ENCODE results near the gene ZNF135. TPM values are rescaled to one million over a fixed set of nuclear protein-coding genes. Genes with fewer than 3 reads are reported as not detected.

ZNF135 gene
- total and polyA plus RNA-seq, 4 donors, result 0.31 to 1.5 (median 0.42) TPM

- H3K9ac ChIP-seq (ENCODE audit: low read depth in 1 of 2, low read length in 2 of 2), result no peak overlapping the region
- no peaks in the 10 kb centered on the region for H3K36me3 ChIP-seq (ENCODE audit: control insufficient read depth in 4 of 4, insufficient read depth in 3 of 4, low read depth in 1 of 4, low read length in 3 of 4)
- TF ChIP-seq NR2F2 (IDR thresholded peaks at IDR 0.05), result no peak
- no peak for TF ChIP-seq TAF1 (conservative IDR thresholded peaks at IDR 0.05)
- TF ChIP-seq, protein P1, sequence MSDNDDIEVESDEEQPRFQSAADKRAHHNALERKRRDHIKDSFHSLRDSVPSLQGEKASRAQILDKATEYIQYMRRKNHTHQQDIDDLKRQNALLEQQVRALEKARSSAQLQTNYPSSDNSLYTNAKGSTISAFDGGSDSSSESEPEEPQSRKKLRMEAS (IDR thresholded peaks at IDR 0.05), result no peak
- no peak for TF ChIP-seq ATF3 (IDR thresholded peaks at IDR 0.05)
- TF ChIP-seq HNF4G (IDR thresholded peaks at IDR 0.05), result no peak
- no peak for TF ChIP-seq RAD21 (IDR thresholded peaks at IDR 0.05)
- TF ChIP-seq EGR1 (IDR thresholded peaks at IDR 0.05; ENCODE audit: low read depth in 2 of 2), result no peak
- no peak for TF ChIP-seq JUND (IDR thresholded peaks at IDR 0.05)
- TF ChIP-seq RXRA (IDR thresholded peaks at IDR 0.05), result no peak
- DNase-seq (ENCODE audit: low spot score), result no peak
- H3K4me1 ChIP-seq (ENCODE audit: control insufficient read depth in 4 of 4, insufficient read depth in 4 of 4, low read length in 3 of 4), result no peaks in the 10 kb centered on the region
- no peaks in the 10 kb centered on the region for H3K27me3 ChIP-seq (ENCODE audit: control insufficient read depth in 4 of 4, insufficient read depth in 4 of 4, low read length in 3 of 4)
- peak overlapping the region in 1 of 3 donors; percentile 20 for H3K4me3 ChIP-seq (ENCODE audit: low read depth in 1 of 3, low read length in 3 of 3)
- H3K27ac ChIP-seq (ENCODE audit: low read depth in 1 of 2, low read length in 2 of 2), result no peak overlapping the region
- peaks cover 33 to 61% (median 54%) of the 10 kb centered on the region in 4 donors for H3K9me3 ChIP-seq (ENCODE audit: control insufficient read depth in 4 of 4, low read length in 3 of 4)
- WGBS, result 47% methylated on average over 44 of the region's 44 CpGs
Measured at GRCh38 chr19:58037927-58038687, 21.0 kb upstream of the ZNF135 start.

- Histone ChIP-seq H3K27ac (ENCODE audit: low read depth in 1 of 2, low read length in 2 of 2) (no peak overlapping the region), H3K36me3 (ENCODE audit: control insufficient read depth in 4 of 4, insufficient read depth in 3 of 4, low read depth in 1 of 4, low read length in 3 of 4) (no peaks in the 10 kb centered on the region), H3K4me1 (ENCODE audit: control insufficient read depth in 4 of 4, insufficient read depth in 4 of 4, low read length in 3 of 4) (no peaks in the 10 kb centered on the region), H3K9ac (ENCODE audit: low read depth in 1 of 2, low read length in 2 of 2) (no peak overlapping the region), H3K4me3 (ENCODE audit: low read depth in 1 of 3, low read length in 3 of 3) (peak overlapping the region in 2 of 3 donors; percentile 36 to 41), H3K27me3 (ENCODE audit: control insufficient read depth in 4 of 4, insufficient read depth in 4 of 4, low read length in 3 of 4) (no peaks in the 10 kb centered on the region), H3K9me3 (ENCODE audit: control insufficient read depth in 4 of 4, low read length in 3 of 4) (peaks cover 36 to 60% (median 58%) of the 10 kb centered on the region in 4 donors)
- no peak for DNase-seq (ENCODE audit: low spot score)
- no peak for TF ChIP-seq TAF1 (conservative IDR thresholded peaks at IDR 0.05)
- no peak for TF ChIP-seq GABPA (IDR thresholded peaks at IDR 0.05 in 1 of 2, conservative IDR thresholded peaks at IDR 0.05 in 1 of 2)
- no peak for TF ChIP-seq EGR1 (IDR thresholded peaks at IDR 0.05; ENCODE audit: low read depth in 2 of 2)
- TF ChIP-seq, protein P2, sequence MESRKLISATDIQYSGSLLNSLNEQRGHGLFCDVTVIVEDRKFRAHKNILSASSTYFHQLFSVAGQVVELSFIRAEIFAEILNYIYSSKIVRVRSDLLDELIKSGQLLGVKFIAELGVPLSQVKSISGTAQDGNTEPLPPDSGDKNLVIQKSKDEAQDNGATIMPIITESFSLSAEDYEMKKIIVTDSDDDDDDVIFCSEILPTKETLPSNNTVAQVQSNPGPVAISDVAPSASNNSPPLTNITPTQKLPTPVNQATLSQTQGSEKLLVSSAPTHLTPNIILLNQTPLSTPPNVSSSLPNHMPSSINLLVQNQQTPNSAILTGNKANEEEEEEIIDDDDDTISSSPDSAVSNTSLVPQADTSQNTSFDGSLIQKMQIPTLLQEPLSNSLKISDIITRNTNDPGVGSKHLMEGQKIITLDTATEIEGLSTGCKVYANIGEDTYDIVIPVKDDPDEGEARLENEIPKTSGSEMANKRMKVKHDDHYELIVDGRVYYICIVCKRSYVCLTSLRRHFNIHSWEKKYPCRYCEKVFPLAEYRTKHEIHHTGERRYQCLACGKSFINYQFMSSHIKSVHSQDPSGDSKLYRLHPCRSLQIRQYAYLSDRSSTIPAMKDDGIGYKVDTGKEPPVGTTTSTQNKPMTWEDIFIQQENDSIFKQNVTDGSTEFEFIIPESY (IDR thresholded peaks at IDR 0.05), result no peak
- 19% methylated on average over 8 of the region's 8 CpGs for WGBS
Measured at GRCh38 chr19:58038688-58039204, 20.3 kb upstream of the ZNF135 start.

- no peak for TF ChIP-seq RXRA (IDR thresholded peaks at IDR 0.05)
- TF ChIP-seq, protein P1 (IDR thresholded peaks at IDR 0.05), result no peak
- TF ChIP-seq GABPA (IDR thresholded peaks at IDR 0.05 in 1 of 2, conservative IDR thresholded peaks at IDR 0.05 in 1 of 2), result no peak
- no peak for TF ChIP-seq HNF4A (conservative IDR thresholded peaks at IDR 0.05)
- no peak for TF ChIP-seq FOXA1 (IDR thresholded peaks at IDR 0.05)
Measured at GRCh38 chr19:58040751-58041525, 18.1 kb upstream of the ZNF135 start.

More at GRCh38 chr19:58040751-58041525, 18.1 kb upstream of the ZNF135 start:
- Histone ChIP-seq H3K4me3 (ENCODE audit: low read depth in 1 of 3, low read length in 3 of 3) (peak overlapping the region in 1 of 3 donors; percentile 22), H3K9ac (ENCODE audit: low read depth in 1 of 2, low read length in 2 of 2) (no peak overlapping the region), H3K27ac (ENCODE audit: low read depth in 1 of 2, low read length in 2 of 2) (no peak overlapping the region), H3K4me1 (ENCODE audit: control insufficient read depth in 4 of 4, insufficient read depth in 4 of 4, low read length in 3 of 4) (no peaks in the 10 kb centered on the region), H3K27me3 (ENCODE audit: control insufficient read depth in 4 of 4, insufficient read depth in 4 of 4, low read length in 3 of 4) (no peaks in the 10 kb centered on the region), H3K9me3 (ENCODE audit: control insufficient read depth in 4 of 4, low read length in 3 of 4) (peaks cover 39 to 65% (median 57%) of the 10 kb centered on the region in 4 donors), H3K36me3 (ENCODE audit: control insufficient read depth in 4 of 4, insufficient read depth in 3 of 4, low read depth in 1 of 4, low read length in 3 of 4) (no peaks in the 10 kb centered on the region)
- no peak for DNase-seq (ENCODE audit: low spot score)
- 79% methylated on average over 21 of the region's 21 CpGs for WGBS

Data from liver (tissue), 9 donors.